HEK293 (cell line): ENCODE results near the gene NUCB1.

ENCODE experiments used
- CTCF ChIA-PET: fragments of 350-600 bp; formaldehyde crosslinking; extraction: SDS; loops from one replicate; lab custom pipeline; 2021; ENCODE audit warnings: antibody characterized with exemption; lab: Yijun Ruan, JAX
- POLR2A ChIA-PET: fragments of 300-600 bp; formaldehyde crosslinking; extraction: SDS; loops from one replicate; lab custom pipeline; 2020; ENCODE audit warnings: antibody characterized with exemption, inconsistent platforms; lab: Yijun Ruan, JAX
- H3K27ac ChIP-seq: fragments of 200-500 bp; sonication (Bioruptor generic); 2 replicates; pipeline ENCODE4 v1.5.1; 2014; ENCODE audit warnings: low read depth, low read length, control low read depth, inconsistent platforms; ENCODE audit errors: extremely low read depth
- H3K36me3 ChIP-seq, 2 experiments: fragments of 200-500 bp in 1 of 2; sonication (Bioruptor generic) in 1 of 2; 1 replicate in 1 of 2; 2 replicates in 1 of 2; pipeline ENCODE4 v1.5.1; 2014 to 2017; ENCODE audit warnings: inconsistent platforms in 2 of 2, low read length in 2 of 2; ENCODE audit not compliant: control insufficient read depth in 2 of 2, insufficient read depth in 1 of 2
- H3K4me1 ChIP-seq: fragments of 200-500 bp; sonication (Bioruptor generic); 2 replicates; pipeline ENCODE4 v1.5.1; 2014; ENCODE audit warnings: mild to moderate bottlenecking, low read length, inconsistent platforms; ENCODE audit not compliant: control insufficient read depth, insufficient read depth
- H3K4me3 ChIP-seq: 2 replicates; pipeline ENCODE4 v1.5.1; 2011; ENCODE audit warnings: low read depth, mild to moderate bottlenecking, control low read depth, low read length, moderate library complexity
- H3K9me3 ChIP-seq: fragments of 200-500 bp; sonication (Bioruptor generic); 2 replicates; pipeline ENCODE4 v1.5.1; 2014; ENCODE audit warnings: low read depth, low read length, inconsistent platforms; ENCODE audit not compliant: control insufficient read depth, insufficient read depth
- CTCF ChIP-seq: fragments of 450-650 bp; formaldehyde crosslinking; IDR thresholded peaks from 2 replicates; pipeline ENCODE4 v1.5.1; 2016; ENCODE audit warnings: missing biosample characterization, missing genetic modification characterization
- GLIS1 ChIP-seq: fragments of 450-650 bp; formaldehyde crosslinking; IDR thresholded peaks from 2 replicates; pipeline ENCODE4 v1.5.1; 2016; ENCODE audit warnings: missing biosample characterization, missing genetic modification characterization
- MEIS1 ChIP-seq: sonication (generic); formaldehyde crosslinking; IDR thresholded peaks from 2 replicates; pipeline ENCODE4 v1.8.1; 2022; ENCODE audit warnings: missing genetic modification reagents, mild to moderate bottlenecking, borderline replicate concordance
- YY1 ChIP-seq: fragments of 450-650 bp; formaldehyde crosslinking; IDR thresholded peaks from 2 replicates; pipeline ENCODE4 v1.5.1; 2018; ENCODE audit warnings: missing biosample characterization, missing genetic modification characterization
- ZBTB1 ChIP-seq: fragments of 450-650 bp; formaldehyde crosslinking; IDR thresholded peaks from 2 replicates; pipeline ENCODE4 v1.5.1; 2016; ENCODE audit warnings: missing biosample characterization, missing genetic modification characterization
- ZNF16 ChIP-seq: fragments of 450-650 bp; formaldehyde crosslinking; IDR thresholded peaks from 2 replicates; pipeline ENCODE4 v1.5.1; 2016; ENCODE audit warnings: low read depth, missing biosample characterization, missing genetic modification characterization
- ZNF174 ChIP-seq: fragments of 450-650 bp; formaldehyde crosslinking; IDR thresholded peaks from 2 replicates; pipeline ENCODE4 v1.5.0; 2017; ENCODE audit warnings: missing biosample characterization, mild to moderate bottlenecking, missing genetic modification characterization
- ZNF175 ChIP-seq: fragments of 450-650 bp; formaldehyde crosslinking; IDR thresholded peaks from 2 replicates; pipeline ENCODE4 v1.5.1; 2016; ENCODE audit warnings: missing biosample characterization, missing genetic modification characterization
- ZNF311 ChIP-seq: fragments of 450-650 bp; formaldehyde crosslinking; IDR thresholded peaks from 2 replicates; pipeline ENCODE4 v1.5.1; 2017; ENCODE audit warnings: missing biosample characterization, missing genetic modification characterization, borderline replicate concordance
- ZNF335 ChIP-seq: fragments of 450-650 bp; formaldehyde crosslinking; conservative IDR thresholded peaks from 2 replicates; pipeline ENCODE4 v1.5.1; 2016; ENCODE audit warnings: missing biosample characterization, missing genetic modification characterization
- ZNF391 ChIP-seq: fragments of 450-650 bp; formaldehyde crosslinking; IDR thresholded peaks from 2 replicates; pipeline ENCODE4 v1.5.1; 2016; ENCODE audit warnings: low read depth, missing biosample characterization, missing genetic modification characterization, borderline replicate concordance
- ZNF555 ChIP-seq: fragments of 450-650 bp; formaldehyde crosslinking; conservative IDR thresholded peaks from 2 replicates; pipeline ENCODE4 v1.5.1; 2017; ENCODE audit warnings: missing biosample characterization, mild to moderate bottlenecking, missing genetic modification characterization, inconsistent platforms
- ZNF600 ChIP-seq: fragments of 450-650 bp; formaldehyde crosslinking; IDR thresholded peaks from 2 replicates; pipeline ENCODE4 v1.5.1; 2016; ENCODE audit warnings: missing biosample characterization, missing genetic modification characterization
- ZNF624 ChIP-seq: fragments of 450-650 bp; formaldehyde crosslinking; IDR thresholded peaks from 2 replicates; pipeline ENCODE4 v1.5.1; 2017; ENCODE audit warnings: missing biosample characterization, missing genetic modification characterization
- ZNF654 ChIP-seq: fragments of 450-650 bp; formaldehyde crosslinking; IDR thresholded peaks from 2 replicates; pipeline ENCODE4 v1.5.1; 2016; ENCODE audit warnings: low read depth, missing biosample characterization, missing genetic modification characterization
- ZNF843 ChIP-seq: fragments of 450-650 bp; formaldehyde crosslinking; IDR thresholded peaks from 2 replicates; pipeline ENCODE4 v1.5.1; 2016; ENCODE audit warnings: missing biosample characterization, missing genetic modification characterization
- TF ChIP-seq, protein P1 (sequence below): fragments of 450-650 bp; formaldehyde crosslinking; IDR thresholded peaks from 2 replicates; pipeline ENCODE4 v1.5.1; 2016; ENCODE audit warnings: missing biosample characterization, missing genetic modification characterization
- TF ChIP-seq, protein P2 (sequence below): fragments of 450-650 bp; formaldehyde crosslinking; IDR thresholded peaks from 2 replicates; pipeline ENCODE4 v1.5.1; 2016; ENCODE audit warnings: missing biosample characterization, missing genetic modification characterization, low read depth
- TF ChIP-seq, protein P3 (sequence below): fragments of 450-650 bp; formaldehyde crosslinking; IDR thresholded peaks from 2 replicates; pipeline ENCODE4 v1.5.1; 2016; ENCODE audit warnings: missing biosample characterization, missing genetic modification characterization

Gene NUCB1

DNA sequence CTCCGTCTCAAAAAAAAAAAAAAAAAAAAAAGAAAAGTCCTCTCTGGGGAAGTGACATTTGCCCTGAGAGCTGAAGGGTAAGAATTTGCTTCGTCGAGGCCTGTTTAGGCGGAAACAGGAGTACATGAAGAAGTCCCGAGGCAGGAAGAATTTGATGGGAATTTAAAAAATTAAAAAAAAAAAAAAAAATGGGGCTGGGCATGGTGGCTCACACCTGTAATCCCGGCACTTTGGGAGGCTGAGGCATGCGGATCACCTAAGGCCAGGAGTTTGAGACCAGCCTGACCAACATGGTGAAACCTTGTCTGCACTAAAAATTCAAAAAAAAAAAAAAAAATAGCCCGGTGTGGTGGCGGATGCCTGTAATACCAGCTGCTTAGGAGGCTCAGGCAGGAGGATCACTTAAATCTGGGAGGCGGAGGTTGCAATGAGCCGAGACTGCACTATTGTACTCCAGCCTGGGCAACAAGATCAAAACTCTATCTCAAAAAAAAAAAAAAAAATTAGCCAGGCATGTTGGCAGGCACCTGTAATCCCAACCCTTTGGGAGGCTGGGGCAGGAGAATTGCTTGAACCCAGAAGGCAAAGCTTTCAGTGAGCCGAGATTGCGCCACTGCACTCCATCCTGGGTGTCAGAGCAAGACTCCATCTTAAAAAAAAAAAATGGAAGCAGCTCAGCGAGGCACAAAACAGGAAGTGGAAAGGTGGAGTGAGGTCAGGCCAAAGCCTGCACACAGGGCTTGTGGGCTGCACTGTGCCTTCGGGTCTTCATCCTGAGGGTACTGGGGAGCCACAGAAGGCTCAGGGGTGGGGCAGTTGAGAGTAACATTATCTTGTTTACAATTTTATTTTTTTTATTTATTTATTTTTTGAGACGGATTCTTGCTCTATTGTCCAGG lies 59.5 kb downstream of the NUCB1 start:
- H3K36me3 ChIP-seq: peaks cover 22 to 38% of the 10 kb centered on the region in 2 experiments; a peak in 2 of 3 replicates
- H3K27ac ChIP-seq: no peak overlapping the region
- no peaks in the 10 kb centered on the region for H3K9me3 ChIP-seq
- peaks cover 20% of the 10 kb centered on the region for H3K4me1 ChIP-seq
- H3K4me3 ChIP-seq: no peak overlapping the region
- ChIA-PET CTCF (interaction anchor here (0.6 to 1.0 kb wide), 5 partner anchors 33 to 221 kb away, joined by 3 to 4 read pairs (median 4); partner anchors contain the start of gene RUVBL2), POLR2A (interaction anchor here (0.7 to 1.1 kb wide), 6 partner anchors 14 to 163 kb away, joined by 3 to 6 read pairs (median 4); partner anchors contain the start of genes GYS1, NUCB1 and RUVBL2)
- TF ChIP-seq ZNF600 (tag by site-specific recombination): no peak
- TF ChIP-seq ZNF175: no peak
- no peak for TF ChIP-seq ZNF555 (tag by site-specific recombination)
- no peak for TF ChIP-seq ZBTB1 (tag by site-specific recombination)
- TF ChIP-seq, protein P1, sequence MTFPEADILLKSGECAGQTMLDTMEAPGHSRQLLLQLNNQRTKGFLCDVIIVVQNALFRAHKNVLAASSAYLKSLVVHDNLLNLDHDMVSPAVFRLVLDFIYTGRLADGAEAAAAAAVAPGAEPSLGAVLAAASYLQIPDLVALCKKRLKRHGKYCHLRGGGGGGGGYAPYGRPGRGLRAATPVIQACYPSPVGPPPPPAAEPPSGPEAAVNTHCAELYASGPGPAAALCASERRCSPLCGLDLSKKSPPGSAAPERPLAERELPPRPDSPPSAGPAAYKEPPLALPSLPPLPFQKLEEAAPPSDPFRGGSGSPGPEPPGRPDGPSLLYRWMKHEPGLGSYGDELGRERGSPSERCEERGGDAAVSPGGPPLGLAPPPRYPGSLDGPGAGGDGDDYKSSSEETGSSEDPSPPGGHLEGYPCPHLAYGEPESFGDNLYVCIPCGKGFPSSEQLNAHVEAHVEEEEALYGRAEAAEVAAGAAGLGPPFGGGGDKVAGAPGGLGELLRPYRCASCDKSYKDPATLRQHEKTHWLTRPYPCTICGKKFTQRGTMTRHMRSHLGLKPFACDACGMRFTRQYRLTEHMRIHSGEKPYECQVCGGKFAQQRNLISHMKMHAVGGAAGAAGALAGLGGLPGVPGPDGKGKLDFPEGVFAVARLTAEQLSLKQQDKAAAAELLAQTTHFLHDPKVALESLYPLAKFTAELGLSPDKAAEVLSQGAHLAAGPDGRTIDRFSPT: no peak
- peak; percentile 84; the same call in 1 of the 2 replicates for TF ChIP-seq ZNF16 (tag by site-specific recombination)
- TF ChIP-seq ZNF624 (tag by site-specific recombination): no peak
- TF ChIP-seq, protein P2, sequence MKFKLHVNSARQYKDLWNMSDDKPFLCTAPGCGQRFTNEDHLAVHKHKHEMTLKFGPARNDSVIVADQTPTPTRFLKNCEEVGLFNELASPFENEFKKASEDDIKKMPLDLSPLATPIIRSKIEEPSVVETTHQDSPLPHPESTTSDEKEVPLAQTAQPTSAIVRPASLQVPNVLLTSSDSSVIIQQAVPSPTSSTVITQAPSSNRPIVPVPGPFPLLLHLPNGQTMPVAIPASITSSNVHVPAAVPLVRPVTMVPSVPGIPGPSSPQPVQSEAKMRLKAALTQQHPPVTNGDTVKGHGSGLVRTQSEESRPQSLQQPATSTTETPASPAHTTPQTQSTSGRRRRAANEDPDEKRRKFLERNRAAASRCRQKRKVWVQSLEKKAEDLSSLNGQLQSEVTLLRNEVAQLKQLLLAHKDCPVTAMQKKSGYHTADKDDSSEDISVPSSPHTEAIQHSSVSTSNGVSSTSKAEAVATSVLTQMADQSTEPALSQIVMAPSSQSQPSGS (tag by site-specific recombination): no peak
- TF ChIP-seq ZNF174 (tag by site-specific recombination): no peak
- TF ChIP-seq ZNF335 (tag by site-specific recombination): peak; percentile 50
- TF ChIP-seq YY1 (tag by site-specific recombination): no peak
- TF ChIP-seq CTCF (tag by site-specific recombination): no peak
- no peak for TF ChIP-seq ZNF391
- TF ChIP-seq MEIS1 (CRISPR knock-in tag): no peak
- TF ChIP-seq GLIS1: no peak
- no peak for TF ChIP-seq ZNF843
- no peak for TF ChIP-seq ZNF311
- TF ChIP-seq, protein P3, sequence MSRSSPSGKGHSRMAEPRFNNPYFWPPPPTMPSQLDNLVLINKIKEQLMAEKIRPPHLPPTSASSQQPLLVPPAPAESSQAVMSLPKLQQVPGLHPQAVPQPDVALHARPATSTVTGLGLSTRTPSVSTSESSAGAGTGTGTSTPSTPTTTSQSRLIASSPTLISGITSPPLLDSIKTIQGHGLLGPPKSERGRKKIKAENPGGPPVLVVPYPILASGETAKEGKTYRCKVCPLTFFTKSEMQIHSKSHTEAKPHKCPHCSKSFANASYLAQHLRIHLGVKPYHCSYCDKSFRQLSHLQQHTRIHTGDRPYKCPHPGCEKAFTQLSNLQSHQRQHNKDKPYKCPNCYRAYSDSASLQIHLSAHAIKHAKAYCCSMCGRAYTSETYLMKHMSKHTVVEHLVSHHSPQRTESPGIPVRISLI (tag by site-specific recombination): peak; percentile 87
- no peak for TF ChIP-seq ZNF654
